SK-N-SH treated with all-trans-retinoic acid at 6 μM for 48 hours (cell line): ENCODE measurements around the gene NUBP1.

ENCODE experiments used
- ARNTL ChIP-seq: fragments of 450-650 bp; formaldehyde crosslinking; IDR thresholded peaks from 2 replicates; pipeline ENCODE4 v1.5.0; 2020; ENCODE audit warnings: low read depth, mild to moderate bottlenecking, moderate library complexity, borderline replicate concordance
- CREB5 ChIP-seq: fragments of 250-450 bp; sonication (Bioruptor Pico); IDR thresholded peaks from 2 replicates; pipeline ENCODE4 v1.5.1; 2020; ENCODE audit warnings: low read depth, mild to moderate bottlenecking, moderate library complexity
- CSRNP3 ChIP-seq: fragments of 250-450 bp; sonication (Bioruptor Pico); IDR thresholded peaks from 2 replicates; pipeline ENCODE4 v1.5.1; 2021; ENCODE audit warnings: mild to moderate bottlenecking, moderate library complexity
- GLIS3 ChIP-seq: fragments of 250-450 bp; sonication (Bioruptor Pico); IDR thresholded peaks from 2 replicates; pipeline ENCODE4 v1.5.0; 2020; ENCODE audit warnings: mild to moderate bottlenecking, moderate library complexity
- ISL1 ChIP-seq: fragments of 250-450 bp; sonication (Bioruptor Pico); IDR thresholded peaks from 2 replicates; pipeline ENCODE4 v2.1.2; 2022; ENCODE audit warnings: mild to moderate bottlenecking, moderate library complexity
- PATZ1 ChIP-seq: fragments of 250-450 bp; sonication (Bioruptor Pico); IDR thresholded peaks from 2 replicates; pipeline ENCODE4 v1.8.0; 2020; ENCODE audit warnings: mild to moderate bottlenecking, moderate library complexity, borderline replicate concordance
- POU6F1 ChIP-seq: fragments of 250-450 bp; sonication (Bioruptor Pico); IDR thresholded peaks from 2 replicates; pipeline ENCODE4 v1.8.0; 2021; ENCODE audit warnings: low read depth, mild to moderate bottlenecking, moderate library complexity, borderline replicate concordance
- RARB ChIP-seq: fragments of 250-450 bp; sonication (Bioruptor Pico); IDR thresholded peaks from 2 replicates; pipeline ENCODE4 v1.8.0; 2021; ENCODE audit warnings: mild to moderate bottlenecking, moderate library complexity
- TCF4 ChIP-seq: fragments of 250-450 bp; sonication (Bioruptor Pico); IDR thresholded peaks from 2 replicates; pipeline ENCODE4 v1.8.0; 2021; ENCODE audit warnings: mild to moderate bottlenecking, moderate library complexity, borderline replicate concordance
- TOX ChIP-seq: fragments of 250-450 bp; sonication (Bioruptor Pico); IDR thresholded peaks from 2 replicates; pipeline ENCODE4 v1.8.0; 2021; ENCODE audit warnings: mild to moderate bottlenecking, moderate library complexity, borderline replicate concordance
- ZFP3 ChIP-seq: fragments of 250-450 bp; sonication (Bioruptor Pico); IDR thresholded peaks from 2 replicates; pipeline ENCODE4 v1.5.0; 2020; ENCODE audit warnings: mild to moderate bottlenecking, moderate library complexity
- ZNF70 ChIP-seq: fragments of 450-650 bp; formaldehyde crosslinking; IDR thresholded peaks from 2 replicates; pipeline ENCODE4 v1.5.0; 2020; ENCODE audit warnings: mild to moderate bottlenecking, moderate library complexity

GRCh38 chr16:10765772-10766171 is 22.1 kb downstream of the NUBP1 start:
- no peak for TF ChIP-seq ZFP3 (CRISPR knock-in tag)
- no peak for TF ChIP-seq CREB5
- no peak for TF ChIP-seq PATZ1 (CRISPR knock-in tag)
- TF ChIP-seq RARB = no peak
- TF ChIP-seq TOX (CRISPR knock-in tag) = no peak
- no peak for TF ChIP-seq CSRNP3
- no peak for TF ChIP-seq ZNF70 (CRISPR knock-in tag)
- no peak for TF ChIP-seq TCF4 (CRISPR knock-in tag)
- no peak for TF ChIP-seq GLIS3 (CRISPR knock-in tag)
- no peak for TF ChIP-seq ARNTL (CRISPR knock-in tag)
- no peak for TF ChIP-seq ISL1 (CRISPR knock-in tag)
- TF ChIP-seq POU6F1 (CRISPR knock-in tag) = no peak
